ENCODE results near the gene ARHGAP12.

The ARHGAP12 gene

DNA sequence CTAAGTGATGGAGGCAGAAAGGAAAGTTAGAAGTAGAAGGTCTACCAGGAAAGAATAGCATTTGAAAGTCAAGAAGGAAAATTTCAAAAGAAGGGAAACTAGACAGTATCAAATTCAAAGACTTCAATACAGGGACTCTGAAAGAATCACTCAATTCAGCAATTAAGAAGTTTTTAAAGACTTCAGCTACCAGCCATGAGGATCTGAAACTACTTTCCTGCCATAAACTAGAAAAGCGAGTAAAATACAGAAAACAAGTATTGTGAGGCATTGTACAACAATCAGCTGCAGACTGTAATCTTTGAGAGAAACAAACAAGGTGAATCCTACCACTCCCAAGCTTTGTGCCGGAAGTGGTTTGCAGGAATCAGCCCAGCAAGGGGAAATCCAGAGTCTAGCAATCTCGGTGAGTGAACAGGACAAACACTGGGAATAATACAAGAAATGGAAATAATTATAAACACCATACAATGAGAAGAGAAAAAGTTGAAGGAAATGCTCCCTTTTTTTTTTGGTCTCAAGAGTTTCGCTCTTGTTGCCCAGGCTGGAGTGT, 62.4 kb downstream of the ARHGAP12 start:
- Histone ChIP-seq H3K36me3 (ENCODE audit: insufficient read depth, low read length) (no peaks in the 10 kb centered on the region), H3K9me3 (ENCODE audit: control insufficient read depth, insufficient read depth, low read length) (no peaks in the 10 kb centered on the region), H3K9ac (ENCODE audit: low read depth, low read length) (no peak overlapping the region), H3K4me1 (ENCODE audit: insufficient read depth, low read length) (peaks cover 24% of the 10 kb centered on the region)

DNA sequence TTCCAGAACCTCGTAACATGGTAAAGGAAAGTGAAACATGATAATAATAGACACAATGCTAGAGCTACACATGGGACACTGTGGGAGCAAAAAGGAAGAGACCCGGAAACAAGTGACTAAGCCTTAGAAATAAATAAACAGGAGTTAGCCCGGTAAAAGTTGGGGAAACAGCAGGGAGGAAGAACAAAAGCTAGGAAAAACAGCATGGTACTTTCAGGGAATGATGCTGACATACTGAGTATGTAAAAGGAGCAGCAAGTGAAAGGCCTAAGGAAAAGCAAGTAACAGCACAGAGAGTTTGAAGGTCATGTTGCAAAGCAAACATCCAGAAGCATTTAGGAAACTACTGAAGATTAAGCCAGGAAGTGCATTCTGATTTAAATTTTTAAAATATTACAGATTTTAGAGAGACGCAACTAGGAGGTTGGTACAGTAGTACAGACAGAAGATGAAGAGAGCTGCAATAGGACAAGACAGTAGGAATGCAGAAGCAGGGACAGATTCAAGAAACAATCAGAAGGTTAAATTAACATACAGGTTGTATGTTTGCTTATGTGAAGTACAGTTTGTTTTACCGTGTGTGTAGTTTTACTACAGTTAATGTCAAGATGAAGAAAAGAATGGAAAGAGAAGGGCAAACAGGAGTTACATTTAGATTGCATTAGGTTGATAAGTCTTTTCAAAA, 63.7 kb downstream of the ARHGAP12 start:
- Histone ChIP-seq H3K4me1 (ENCODE audit: insufficient read depth, low read length) (peaks cover 19% of the 10 kb centered on the region), H3K9me3 (ENCODE audit: control insufficient read depth, insufficient read depth, low read length) (no peaks in the 10 kb centered on the region), H3K9ac (ENCODE audit: low read depth, low read length) (no peak overlapping the region; the same call in 1 of the 2 replicates), H3K36me3 (ENCODE audit: insufficient read depth, low read length) (no peaks in the 10 kb centered on the region)

DNA sequence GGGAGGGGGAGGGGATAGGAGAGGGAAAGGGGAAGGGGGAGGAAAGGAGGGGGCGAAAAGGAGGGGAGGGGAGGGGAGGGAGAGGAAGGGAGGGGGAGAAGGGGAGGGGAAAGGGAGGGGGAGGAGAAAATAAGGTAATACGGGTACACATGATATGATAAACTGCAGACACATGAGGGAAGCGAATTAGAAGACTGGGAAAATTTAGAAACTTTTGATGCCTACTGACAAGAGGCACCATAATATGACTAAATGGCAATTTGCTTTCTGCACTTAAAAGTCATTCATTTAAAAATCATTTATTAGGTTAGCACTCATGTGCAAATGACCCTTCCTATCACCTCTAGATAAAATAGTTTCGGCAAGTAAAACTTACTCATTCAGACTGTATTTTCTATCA, 73.6 kb downstream of the ARHGAP12 start:
- no peak overlapping the region for H3K9ac ChIP-seq (ENCODE audit: low read depth, low read length)
- H3K36me3 ChIP-seq (ENCODE audit: insufficient read depth, low read length) = no peaks in the 10 kb centered on the region
- H3K9me3 ChIP-seq (ENCODE audit: control insufficient read depth, insufficient read depth, low read length) = no peaks in the 10 kb centered on the region
- no peaks in the 10 kb centered on the region for H3K4me1 ChIP-seq (ENCODE audit: insufficient read depth, low read length)

GRCh38 chr10:31853629-31854028, 75.0 kb downstream of the ARHGAP12 start:
- Histone ChIP-seq H3K4me1 (ENCODE audit: insufficient read depth, low read length) (no peaks in the 10 kb centered on the region), H3K36me3 (ENCODE audit: insufficient read depth, low read length) (no peaks in the 10 kb centered on the region), H3K9me3 (ENCODE audit: control insufficient read depth, insufficient read depth, low read length) (no peaks in the 10 kb centered on the region), H3K9ac (ENCODE audit: low read depth, low read length) (no peak overlapping the region)

GRCh38 chr10:31851216-31851615, 77.4 kb downstream of the ARHGAP12 start:
- Histone ChIP-seq H3K36me3 (ENCODE audit: insufficient read depth, low read length) (no peaks in the 10 kb centered on the region), H3K4me1 (ENCODE audit: insufficient read depth, low read length) (no peaks in the 10 kb centered on the region), H3K9ac (ENCODE audit: low read depth, low read length) (no peak overlapping the region), H3K9me3 (ENCODE audit: control insufficient read depth, insufficient read depth, low read length) (no peaks in the 10 kb centered on the region)

DNA sequence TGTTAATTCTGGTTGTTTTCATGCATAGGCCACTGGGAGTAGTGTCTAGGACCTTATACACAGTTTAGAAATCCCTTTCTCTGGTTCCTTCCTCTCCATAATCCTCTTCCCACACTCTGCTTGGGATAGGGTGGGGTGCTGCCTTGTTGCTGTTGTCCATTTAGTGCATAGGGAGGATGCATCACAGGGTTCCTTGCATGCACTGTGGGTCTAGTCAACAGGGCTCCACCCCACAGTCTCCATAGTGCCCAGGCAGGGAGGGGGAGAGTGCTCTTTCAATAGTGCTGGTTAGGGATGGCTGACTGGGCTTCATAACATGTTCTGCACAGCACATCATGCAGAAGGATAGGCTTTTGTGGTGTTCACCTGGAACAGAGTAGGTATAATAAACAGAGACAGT, 81.1 kb downstream of the ARHGAP12 start:
- no peaks in the 10 kb centered on the region for H3K9me3 ChIP-seq (ENCODE audit: control insufficient read depth, insufficient read depth, low read length)
- no peaks in the 10 kb centered on the region for H3K36me3 ChIP-seq (ENCODE audit: insufficient read depth, low read length)
- no peak overlapping the region for H3K9ac ChIP-seq (ENCODE audit: low read depth, low read length)
- H3K4me1 ChIP-seq (ENCODE audit: insufficient read depth, low read length) = no peaks in the 10 kb centered on the region

DNA sequence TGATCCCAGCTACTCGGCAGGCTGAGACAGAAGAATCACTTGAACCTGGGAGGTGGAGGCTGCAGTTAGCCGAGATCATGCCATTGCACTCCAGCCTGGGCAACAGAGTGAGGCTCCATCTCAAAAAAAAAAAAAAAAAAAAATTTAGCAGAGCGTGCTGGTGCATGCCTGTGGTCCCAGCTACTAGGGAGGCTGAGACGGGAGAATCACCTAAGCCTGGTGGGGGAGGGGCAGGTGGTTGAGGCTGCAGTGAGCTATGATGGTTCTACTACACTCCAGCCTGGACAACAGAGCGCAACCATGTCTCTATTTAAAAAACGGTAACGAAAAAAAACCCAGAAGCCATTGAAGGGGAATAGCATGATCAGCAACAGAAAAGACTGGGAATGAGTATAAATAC, 89.9 kb downstream of the ARHGAP12 start:
- H3K9me3 ChIP-seq (ENCODE audit: control insufficient read depth, insufficient read depth, low read length) = no peaks in the 10 kb centered on the region
- H3K9ac ChIP-seq (ENCODE audit: low read depth, low read length) = no peak overlapping the region
- H3K36me3 ChIP-seq (ENCODE audit: insufficient read depth, low read length) = no peaks in the 10 kb centered on the region
- no peaks in the 10 kb centered on the region for H3K4me1 ChIP-seq (ENCODE audit: insufficient read depth, low read length)

- Histone ChIP-seq H3K36me3 (ENCODE audit: insufficient read depth, low read length) (no peaks in the 10 kb centered on the region), H3K4me1 (ENCODE audit: insufficient read depth, low read length) (no peaks in the 10 kb centered on the region), H3K9me3 (ENCODE audit: control insufficient read depth, insufficient read depth, low read length) (no peaks in the 10 kb centered on the region), H3K9ac (ENCODE audit: low read depth, low read length) (no peak overlapping the region)
These were observed 90.6 kb downstream of the ARHGAP12 start for GRCh38 chr10:31838065-31838464.

DNA sequence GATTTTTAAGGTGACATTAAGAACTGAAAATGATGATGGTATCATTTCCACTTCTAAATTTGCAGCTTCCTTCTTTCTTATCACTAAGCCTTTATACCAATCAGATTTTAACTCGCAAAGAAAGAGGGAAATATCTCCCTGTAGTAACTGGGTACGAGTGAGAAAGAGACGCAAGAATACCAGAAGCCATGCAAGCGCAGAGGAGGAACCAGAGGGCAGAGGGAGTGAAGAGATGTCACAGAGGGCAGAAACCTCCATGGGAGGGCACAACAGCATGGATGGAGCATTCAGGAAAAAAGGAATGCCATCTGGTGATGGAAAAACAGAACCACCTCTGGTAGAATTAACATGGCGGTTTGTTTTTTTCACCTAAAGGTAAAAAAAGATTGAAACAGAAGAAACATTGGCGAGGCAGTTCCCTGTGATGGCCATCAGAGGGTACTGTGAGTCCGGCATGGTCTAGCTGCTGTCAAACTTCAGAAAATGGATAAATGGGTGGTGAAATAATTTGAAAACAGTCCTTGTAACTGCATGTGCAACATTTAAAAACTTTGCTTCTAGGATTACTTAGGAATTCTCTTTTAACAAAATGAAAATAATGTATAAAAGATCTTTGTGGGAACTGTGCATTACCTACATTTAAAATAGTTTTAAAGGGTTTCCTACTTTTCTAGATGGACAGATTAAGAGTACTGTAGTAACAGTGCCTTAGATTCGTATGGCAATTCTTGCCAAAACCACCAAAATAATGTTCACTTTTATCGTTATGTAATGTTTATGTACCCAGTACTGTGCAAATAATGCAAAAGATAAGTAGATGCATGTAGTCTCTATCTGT, 91.8 kb downstream of the ARHGAP12 start:
- no peak overlapping the region for H3K9ac ChIP-seq (ENCODE audit: low read depth, low read length)

GRCh38 chr10:31833753-31834152, 94.9 kb downstream of the ARHGAP12 start:
- Histone ChIP-seq H3K9me3 (ENCODE audit: control insufficient read depth, insufficient read depth, low read length) (no peaks in the 10 kb centered on the region), H3K4me1 (ENCODE audit: insufficient read depth, low read length) (peaks cover 7% of the 10 kb centered on the region), H3K36me3 (ENCODE audit: insufficient read depth, low read length) (no peaks in the 10 kb centered on the region), H3K9ac (ENCODE audit: low read depth, low read length) (no peak overlapping the region)

More for the DNA sequence above, 91.8 kb downstream of the ARHGAP12 start:
- Histone ChIP-seq H3K4me1 (ENCODE audit: insufficient read depth, low read length) (no peaks in the 10 kb centered on the region), H3K36me3 (ENCODE audit: insufficient read depth, low read length) (no peaks in the 10 kb centered on the region), H3K9me3 (ENCODE audit: control insufficient read depth, insufficient read depth, low read length) (no peaks in the 10 kb centered on the region)

- no peaks in the 10 kb centered on the region for H3K36me3 ChIP-seq (ENCODE audit: insufficient read depth, low read length)
- no peak overlapping the region for H3K9ac ChIP-seq (ENCODE audit: low read depth, low read length)
- H3K4me1 ChIP-seq (ENCODE audit: insufficient read depth, low read length) = peaks cover 7% of the 10 kb centered on the region
- no peaks in the 10 kb centered on the region for H3K9me3 ChIP-seq (ENCODE audit: control insufficient read depth, insufficient read depth, low read length)
These were observed 96.4 kb downstream of the ARHGAP12 start for GRCh38 chr10:31832261-31832660.

DNA sequence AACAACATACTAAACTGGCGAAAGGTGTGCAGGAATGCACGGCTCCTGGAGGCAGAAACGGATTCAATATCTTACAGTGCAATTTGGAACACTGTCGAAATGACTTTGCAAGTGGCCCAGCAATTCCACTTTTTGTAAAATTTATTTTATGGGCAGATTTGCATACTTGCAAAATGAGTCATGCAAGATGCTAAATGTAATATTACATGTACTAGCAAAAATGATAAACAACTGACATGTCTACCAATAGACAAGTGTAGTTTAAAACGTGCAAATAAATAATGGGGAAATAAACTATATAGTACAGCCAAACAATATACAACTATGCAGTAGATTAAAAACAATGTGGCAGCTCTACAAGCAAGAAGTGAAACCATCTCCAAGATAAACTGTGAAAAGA, 97.7 kb downstream of the ARHGAP12 start:
- H3K36me3 ChIP-seq (ENCODE audit: insufficient read depth, low read length) = no peaks in the 10 kb centered on the region
- H3K9me3 ChIP-seq (ENCODE audit: control insufficient read depth, insufficient read depth, low read length) = no peaks in the 10 kb centered on the region
- H3K9ac ChIP-seq (ENCODE audit: low read depth, low read length) = no peak overlapping the region
- H3K4me1 ChIP-seq (ENCODE audit: insufficient read depth, low read length) = peaks cover 7% of the 10 kb centered on the region

- Histone ChIP-seq H3K9ac (ENCODE audit: low read depth, low read length) (no peak overlapping the region), H3K9me3 (ENCODE audit: control insufficient read depth, insufficient read depth, low read length) (no peaks in the 10 kb centered on the region), H3K4me1 (ENCODE audit: insufficient read depth, low read length) (peaks cover 7% of the 10 kb centered on the region), H3K36me3 (ENCODE audit: insufficient read depth, low read length) (no peaks in the 10 kb centered on the region)
These were observed 98.9 kb downstream of the ARHGAP12 start for GRCh38 chr10:31829776-31830175.

GRCh38 chr10:31823358-31823757, 105.3 kb downstream of the ARHGAP12 start:
- Histone ChIP-seq H3K36me3 (ENCODE audit: insufficient read depth, low read length) (no peaks in the 10 kb centered on the region), H3K9ac (ENCODE audit: low read depth, low read length) (no peak overlapping the region), H3K4me1 (ENCODE audit: insufficient read depth, low read length) (no peaks in the 10 kb centered on the region), H3K9me3 (ENCODE audit: control insufficient read depth, insufficient read depth, low read length) (no peaks in the 10 kb centered on the region)

Data from ES-I3 (cell line).